T-cell (primary cell): ENCODE measurements around the gene RWDD3. TPM values are rescaled to one million over a fixed set of nuclear protein-coding genes. Genes with fewer than 3 reads are reported as not detected.

Experiments used
- ATAC-seq, 4 experiments: fragments of 200-7000 bp in 3 of 4; fragments of 150-1000 bp in 1 of 4; cut with Tn5 transposase; replicated peaks in 1 of 4; 1 replicate in 3 of 4; 2 replicates in 1 of 4; pipeline ENCODE4 v1.10.0; 2021; ENCODE audit warnings: moderate library complexity in 3 of 4, mild to moderate bottlenecking in 2 of 4, moderate number of reproducible peaks in 1 of 4
- CTCF ChIA-PET, 2 donors: fragments of 300-600 bp; sonication (Branson Sonifier 250); formaldehyde crosslinking; loops; one replicate each; lab custom pipeline; 2022; ENCODE audit warnings: antibody characterized with exemption in 2 of 2; lab: Charles Lee
- POLR2A ChIA-PET, 2 donors: fragments of 300-600 bp; sonication (Branson Sonifier 250); formaldehyde crosslinking; loops; one replicate each; lab custom pipeline; 2022; ENCODE audit warnings: antibody characterized with exemption in 2 of 2; lab: Charles Lee
- DNase-seq, 35 experiments: peaks; one replicate each; pipeline versions ENCODE4 v3.0.0 to v3.0.0-alpha.2; 2013 to 2023
- H3K27ac ChIP-seq: one replicate; pipeline ENCODE4 v1.5.1; 2013; ENCODE audit warnings: low read length
- H3K27me3 ChIP-seq, 2 experiments: replicated peaks in 1 of 2; 1 replicate in 1 of 2; 2 replicates in 1 of 2; pipeline versions ENCODE4 v1.6.1 to v1.7.0; 2013; ENCODE audit warnings: low read length in 1 of 2, mixed read lengths in 1 of 2; ENCODE audit not compliant: control insufficient read depth in 2 of 2, insufficient read depth in 2 of 2; ENCODE audit errors: extremely low read depth in 1 of 2
- H3K36me3 ChIP-seq, 2 donors: 1 replicate in 1 of 2; 2 replicates in 1 of 2; pipeline versions ENCODE4 v1.6.1 to v1.7.0; 2013; ENCODE audit warnings: low read length in 1 of 2; ENCODE audit not compliant: control insufficient read depth in 2 of 2, insufficient read depth in 1 of 2; ENCODE audit errors: extremely low read depth in 1 of 2
- H3K4me1 ChIP-seq, 2 experiments: 1 replicate in 1 of 2; 2 replicates in 1 of 2; pipeline versions ENCODE4 v1.6.1 to v1.7.0; 2013; ENCODE audit warnings: low read length in 2 of 2, mixed read lengths in 1 of 2; ENCODE audit not compliant: insufficient read depth in 2 of 2, control insufficient read depth in 1 of 2; ENCODE audit errors: extremely low read depth in 1 of 2
- H3K4me3 ChIP-seq, 2 donors: 1 replicate in 1 of 2; 2 replicates in 1 of 2; pipeline versions ENCODE4 v1.5.1 to v1.7.0; 2013; ENCODE audit warnings: mild to moderate bottlenecking in 2 of 2, low read length in 1 of 2, moderate library complexity in 1 of 2; ENCODE audit not compliant: control insufficient read depth in 1 of 2; ENCODE audit errors: extremely low read depth in 1 of 2
- H3K9me3 ChIP-seq: 2 replicates; pipeline ENCODE4 v1.7.0; 2013
- H3K27ac Mint-ChIP-seq, 2 donors: one replicate each; pipeline ENCODE4 v1.8.0; 2020 to 2021; ENCODE audit warnings: mild to moderate bottlenecking in 2 of 2, mixed read lengths in 2 of 2
- H3K27me3 Mint-ChIP-seq, 2 donors: one replicate each; pipeline ENCODE4 v1.8.0; 2021 to 2022; ENCODE audit warnings: mixed read lengths in 2 of 2
- H3K36me3 Mint-ChIP-seq: one replicate; pipeline ENCODE4 v1.8.0; 2021; ENCODE audit warnings: mixed read lengths
- H3K4me1 Mint-ChIP-seq, 3 donors: one replicate each; pipeline ENCODE4 v1.8.0; 2020 to 2022; ENCODE audit warnings: mixed read lengths in 3 of 3, mild to moderate bottlenecking in 1 of 3
- H3K4me3 Mint-ChIP-seq, 3 donors: one replicate each; pipeline ENCODE4 v1.8.0; 2020 to 2022; ENCODE audit warnings: mild to moderate bottlenecking in 3 of 3, mixed read lengths in 3 of 3, moderate library complexity in 3 of 3
- H3K9me3 Mint-ChIP-seq, 3 donors: one replicate each; pipeline ENCODE4 v1.8.0; 2020 to 2022; ENCODE audit warnings: mixed read lengths in 3 of 3
- WGBS: methylation state at CpG from one replicate; pipeline ENCODE4 v1.1.5; 2013; ENCODE audit warnings: missing lambda C conversion rate; ENCODE audit not compliant: insufficient coverage; 5-methylcytosine and 5-hydroxymethylcytosine counted together
- total RNA-seq, 35 experiments: library from RNA in 6 of 35; stranded (reverse) in 6 of 35; fragments of 120-200 nt in 1 of 35; gene quantifications; one replicate each; pipeline versions ENCODE4 v1.2.1 to v1.2.4 and lab custom pipeline; 2013 to 2026

Gene RWDD3
- total RNA-seq, 5 donors from 2014 or later (not counting 1 experiment from before 2014, with no cell fraction given), result 16.7 to 23.4 (median 21.6) TPM

DNA sequence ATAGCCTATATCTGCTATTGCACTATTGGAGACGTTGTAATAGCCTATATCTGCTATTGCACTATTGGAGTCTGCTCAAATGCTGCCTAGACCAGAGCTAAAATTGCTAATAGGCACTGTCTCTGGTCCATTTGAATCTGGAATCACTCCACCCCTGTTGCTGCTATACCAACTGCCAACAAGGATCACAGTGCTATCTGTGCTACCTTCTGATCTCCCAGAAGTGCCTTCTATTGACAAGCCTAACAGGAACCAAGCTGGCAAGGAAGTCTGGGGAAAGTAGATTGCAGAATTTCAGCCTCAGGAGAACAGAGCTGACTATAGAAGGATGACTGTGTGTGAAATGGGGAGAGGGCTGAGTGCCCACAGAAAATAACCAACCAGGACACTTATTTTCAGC, 15.9 kb downstream of the RWDD3 start:
- no peak for DNase-seq
- ATAC-seq, result no peak
- ChIA-PET POLR2A (no interaction called here), CTCF (no interaction called here)
- Histone ChIP-seq H3K27me3 (no peaks in the 10 kb centered on the region), H3K36me3 (peaks cover 0 to 9% of the 10 kb centered on the region in 2 donors), H3K27ac (no peak overlapping the region), H3K4me3 (no peak overlapping the region), H3K4me1 (no peaks in the 10 kb centered on the region), H3K9me3 (no peaks in the 10 kb centered on the region)
- Mint-ChIP-seq H3K4me3 (no peak overlapping the region), H3K27me3 (no peaks in the 10 kb centered on the region), H3K27ac (no peak overlapping the region), H3K4me1 (peaks cover under 1 to 9% (median under 1%) of the 10 kb centered on the region in 3 donors), H3K36me3 (peaks cover 46% of the 10 kb centered on the region), H3K9me3 (no peaks in the 10 kb centered on the region)
- no CpG with 5 or more reads among the region's 1 CpG for WGBS

DNA sequence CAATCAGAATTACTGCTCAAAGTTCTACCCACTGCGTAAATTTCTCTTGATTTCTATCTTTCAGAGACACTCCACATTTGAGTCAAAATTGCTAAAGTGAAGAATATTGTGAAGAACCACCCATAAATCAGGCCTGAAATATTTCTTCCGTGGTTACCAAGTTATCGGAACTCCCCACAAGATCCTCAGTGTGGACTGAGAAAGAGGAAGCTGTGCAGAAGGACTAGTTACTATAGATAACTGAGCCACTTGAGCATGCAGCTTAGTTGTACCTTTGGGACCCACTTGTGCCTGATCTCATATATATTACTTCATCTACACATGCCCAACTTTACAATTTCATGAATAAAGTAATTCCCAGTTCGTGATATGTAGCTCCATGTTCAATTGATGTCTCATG, 18.4 kb downstream of the RWDD3 start:
- no peaks in the 10 kb centered on the region for H3K4me1 Mint-ChIP-seq
- no peaks in the 10 kb centered on the region for H3K27me3 ChIP-seq
- H3K9me3 ChIP-seq, result no peaks in the 10 kb centered on the region
- H3K27ac Mint-ChIP-seq, result no peak overlapping the region
- WGBS, result 80% methylated on average over 1 of the region's 4 CpGs
- no peak overlapping the region for H3K4me3 ChIP-seq
- POLR2A ChIA-PET, result no interaction called here
- ATAC-seq (no peak), DNase-seq (no peak)
- CTCF ChIA-PET, result no interaction called here
- no peaks in the 10 kb centered on the region for H3K4me1 ChIP-seq
- H3K9me3 Mint-ChIP-seq, result no peaks in the 10 kb centered on the region
- peaks cover 0 to 8% of the 10 kb centered on the region in 2 donors for H3K36me3 ChIP-seq
- H3K4me3 Mint-ChIP-seq, result no peak overlapping the region
- H3K27ac ChIP-seq, result no peak overlapping the region
- peaks cover 41% of the 10 kb centered on the region for H3K36me3 Mint-ChIP-seq
- H3K27me3 Mint-ChIP-seq, result no peaks in the 10 kb centered on the region

DNA sequence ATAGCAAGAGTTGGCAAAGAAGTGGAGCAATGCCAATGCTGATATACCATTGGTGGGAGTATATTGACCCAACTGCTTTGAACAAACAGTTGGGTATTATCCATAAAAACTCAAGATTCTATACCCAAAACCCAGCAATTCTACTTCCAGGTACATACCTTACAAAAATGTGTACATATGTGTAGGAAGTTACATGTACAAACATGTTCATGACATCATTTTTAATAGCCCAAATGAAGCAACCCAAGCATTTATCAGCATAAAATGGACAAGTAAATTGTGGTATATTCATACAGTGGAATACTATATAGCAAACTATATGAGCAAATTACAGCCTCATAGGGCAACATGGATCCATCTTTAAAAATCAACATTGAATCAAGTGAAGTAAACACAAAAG, 20.9 kb downstream of the RWDD3 start:
- H3K36me3 ChIP-seq, result peaks cover 0 to 6% of the 10 kb centered on the region in 2 donors
- Mint-ChIP-seq H3K9me3 (no peaks in the 10 kb centered on the region), H3K4me3 (no peak overlapping the region), H3K27me3 (no peaks in the 10 kb centered on the region), H3K36me3 (peaks cover 25% of the 10 kb centered on the region), H3K27ac (no peak overlapping the region), H3K4me1 (no peaks in the 10 kb centered on the region)
- no peaks in the 10 kb centered on the region for H3K27me3 ChIP-seq
- CTCF ChIA-PET, result no interaction called here
- no peaks in the 10 kb centered on the region for H3K4me1 ChIP-seq
- POLR2A ChIA-PET, result no interaction called here
- no peaks in the 10 kb centered on the region for H3K9me3 ChIP-seq
- no peak overlapping the region for H3K27ac ChIP-seq
- no peak for DNase-seq
- ATAC-seq, result no peak
- H3K4me3 ChIP-seq, result no peak overlapping the region

DNA sequence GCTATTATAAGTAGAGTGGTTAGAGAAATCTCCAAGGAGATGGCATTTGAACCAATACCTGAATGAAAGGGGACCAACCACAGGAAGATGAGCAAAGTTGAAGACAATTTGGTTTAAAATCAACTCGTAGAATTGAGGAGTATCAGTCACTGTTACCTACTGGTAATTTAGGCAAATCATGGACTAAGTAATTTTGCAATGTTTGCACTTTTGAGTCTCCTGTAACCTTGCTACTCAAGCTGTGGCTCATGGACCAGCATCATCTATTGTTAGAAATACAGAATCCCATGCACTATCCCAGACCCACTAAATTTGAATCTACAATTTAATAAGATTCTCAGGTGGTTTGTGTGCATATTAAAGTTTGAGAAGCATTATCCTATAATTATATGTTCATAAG, 21.8 kb downstream of the RWDD3 start:
- POLR2A ChIA-PET, result no interaction called here
- no peaks in the 10 kb centered on the region for H3K4me1 ChIP-seq
- no peaks in the 10 kb centered on the region for H3K27me3 ChIP-seq
- ATAC-seq (no peak), DNase-seq (no peak)
- Mint-ChIP-seq H3K9me3 (no peaks in the 10 kb centered on the region), H3K4me3 (no peak overlapping the region), H3K27me3 (no peaks in the 10 kb centered on the region), H3K27ac (no peak overlapping the region), H3K36me3 (peaks cover 25% of the 10 kb centered on the region), H3K4me1 (no peaks in the 10 kb centered on the region)
- 100% methylated on average over 1 of the region's 1 CpG for WGBS
- H3K4me3 ChIP-seq, result no peak overlapping the region
- CTCF ChIA-PET, result no interaction called here
- peaks cover 0 to 6% of the 10 kb centered on the region in 2 donors for H3K36me3 ChIP-seq
- no peaks in the 10 kb centered on the region for H3K9me3 ChIP-seq
- no peak overlapping the region for H3K27ac ChIP-seq

DNA sequence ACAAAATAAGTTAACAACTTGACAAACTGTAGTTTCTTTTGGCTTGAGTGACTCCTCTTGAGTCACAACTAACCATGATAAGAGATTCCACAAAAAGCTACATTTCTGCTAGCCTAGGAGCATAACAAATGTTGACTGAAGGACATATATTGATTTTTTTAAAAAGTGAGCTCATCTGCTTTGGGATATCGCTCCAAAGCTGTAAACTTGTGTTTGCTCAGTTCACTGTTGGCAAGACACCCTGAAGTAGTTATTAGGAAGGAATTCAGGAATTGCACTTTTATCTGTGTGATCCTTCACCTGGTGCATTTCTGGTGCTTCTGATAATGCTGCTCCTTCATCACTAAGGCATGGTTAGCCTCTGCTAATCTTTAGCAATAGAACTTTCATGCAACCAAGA, 23.7 kb downstream of the RWDD3 start:
- H3K36me3 ChIP-seq, result no peaks in the 10 kb centered on the region
- no peak for ATAC-seq
- 75% methylated on average over 1 of the region's 1 CpG for WGBS
- DNase-seq, result no peak
- Mint-ChIP-seq H3K36me3 (peaks cover 16% of the 10 kb centered on the region), H3K27ac (no peak overlapping the region), H3K4me3 (no peak overlapping the region), H3K9me3 (no peaks in the 10 kb centered on the region), H3K4me1 (no peaks in the 10 kb centered on the region), H3K27me3 (no peaks in the 10 kb centered on the region)
- no peaks in the 10 kb centered on the region for H3K9me3 ChIP-seq
- H3K27ac ChIP-seq, result no peak overlapping the region
- no peak overlapping the region for H3K4me3 ChIP-seq
- no peaks in the 10 kb centered on the region for H3K4me1 ChIP-seq
- ChIA-PET CTCF (interaction anchor here in 1 of 2 donors (0.7 kb wide), 1 partner anchor 13 kb away, joined by 3 read pairs; no protein-coding TSS in a partner anchor), POLR2A (no interaction called here)
- no peaks in the 10 kb centered on the region for H3K27me3 ChIP-seq

DNA sequence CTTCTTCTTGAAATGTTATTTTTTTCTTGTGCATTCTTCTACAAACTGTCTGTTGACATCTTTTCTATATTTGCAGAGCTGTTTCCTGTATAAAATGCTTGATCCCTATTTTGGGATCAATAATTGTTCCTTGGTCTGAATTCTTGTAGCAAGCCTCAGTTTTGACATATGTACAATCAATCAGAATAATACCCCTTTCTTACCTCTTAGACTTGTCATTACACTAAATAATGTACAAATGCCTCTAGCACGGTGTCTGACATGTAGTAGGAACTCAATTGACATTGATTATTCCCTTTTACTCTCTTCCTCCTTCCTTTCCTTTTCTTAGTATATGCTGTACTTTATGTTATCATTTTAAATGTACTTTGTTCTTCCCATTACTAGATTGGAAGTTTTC, 25.2 kb downstream of the RWDD3 start:
- CTCF ChIA-PET, result no interaction called here
- Mint-ChIP-seq H3K27me3 (no peaks in the 10 kb centered on the region), H3K4me3 (no peak overlapping the region), H3K36me3 (peaks cover 5% of the 10 kb centered on the region), H3K27ac (no peak overlapping the region), H3K4me1 (no peaks in the 10 kb centered on the region), H3K9me3 (no peaks in the 10 kb centered on the region)
- Histone ChIP-seq H3K36me3 (no peaks in the 10 kb centered on the region), H3K4me3 (no peak overlapping the region), H3K27ac (no peak overlapping the region), H3K9me3 (no peaks in the 10 kb centered on the region), H3K27me3 (no peaks in the 10 kb centered on the region), H3K4me1 (no peaks in the 10 kb centered on the region)
- no peak for DNase-seq
- no CpG with 5 or more reads among the region's 1 CpG for WGBS
- ATAC-seq, result no peak
- POLR2A ChIA-PET, result no interaction called here

DNA sequence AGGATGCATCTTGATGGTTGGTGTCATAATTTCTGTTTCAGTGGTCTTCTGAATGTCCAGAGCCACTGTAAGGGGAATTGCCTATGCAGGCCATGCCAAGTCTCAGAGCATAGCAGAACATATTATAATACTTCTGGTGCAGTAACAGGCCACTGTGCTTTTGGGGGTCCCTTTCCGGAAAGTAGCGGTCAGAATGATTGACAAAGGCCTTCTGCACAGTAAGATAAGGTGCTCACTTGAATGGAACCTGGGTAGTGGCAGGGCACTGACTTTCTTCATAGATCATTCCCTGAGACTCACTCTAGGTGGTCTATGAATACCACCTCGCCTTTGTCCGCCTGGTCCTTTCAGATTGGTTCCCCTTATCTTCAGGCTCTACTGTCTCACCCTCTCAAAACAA, 28.9 kb downstream of the RWDD3 start:
- H3K27me3 ChIP-seq, result no peaks in the 10 kb centered on the region
- H3K4me3 ChIP-seq, result no peak overlapping the region
- Mint-ChIP-seq H3K9me3 (no peaks in the 10 kb centered on the region), H3K36me3 (peaks cover 5% of the 10 kb centered on the region), H3K27me3 (peaks cover 0 to 7% of the 10 kb centered on the region in 2 donors), H3K4me1 (no peaks in the 10 kb centered on the region), H3K4me3 (no peak overlapping the region), H3K27ac (no peak overlapping the region)
- CTCF ChIA-PET, result no interaction called here
- no peak for ATAC-seq
- H3K9me3 ChIP-seq, result no peaks in the 10 kb centered on the region
- WGBS, result 88% methylated on average over 2 of the region's 4 CpGs
- POLR2A ChIA-PET, result no interaction called here
- no peaks in the 10 kb centered on the region for H3K36me3 ChIP-seq
- H3K4me1 ChIP-seq, result no peaks in the 10 kb centered on the region
- DNase-seq, result no peak
- H3K27ac ChIP-seq, result no peak overlapping the region
